CD4-positive, alpha-beta T cell treated with Interleukin-17A for 4 hours (primary cell): ENCODE data around the gene PRDM16.

Experiments used
- DNase-seq: peaks from one replicate; pipeline ENCODE4 v3.0.0-alpha.2; 2020; ENCODE audit warnings: mixed read lengths

PRDM16 gene

DNA sequence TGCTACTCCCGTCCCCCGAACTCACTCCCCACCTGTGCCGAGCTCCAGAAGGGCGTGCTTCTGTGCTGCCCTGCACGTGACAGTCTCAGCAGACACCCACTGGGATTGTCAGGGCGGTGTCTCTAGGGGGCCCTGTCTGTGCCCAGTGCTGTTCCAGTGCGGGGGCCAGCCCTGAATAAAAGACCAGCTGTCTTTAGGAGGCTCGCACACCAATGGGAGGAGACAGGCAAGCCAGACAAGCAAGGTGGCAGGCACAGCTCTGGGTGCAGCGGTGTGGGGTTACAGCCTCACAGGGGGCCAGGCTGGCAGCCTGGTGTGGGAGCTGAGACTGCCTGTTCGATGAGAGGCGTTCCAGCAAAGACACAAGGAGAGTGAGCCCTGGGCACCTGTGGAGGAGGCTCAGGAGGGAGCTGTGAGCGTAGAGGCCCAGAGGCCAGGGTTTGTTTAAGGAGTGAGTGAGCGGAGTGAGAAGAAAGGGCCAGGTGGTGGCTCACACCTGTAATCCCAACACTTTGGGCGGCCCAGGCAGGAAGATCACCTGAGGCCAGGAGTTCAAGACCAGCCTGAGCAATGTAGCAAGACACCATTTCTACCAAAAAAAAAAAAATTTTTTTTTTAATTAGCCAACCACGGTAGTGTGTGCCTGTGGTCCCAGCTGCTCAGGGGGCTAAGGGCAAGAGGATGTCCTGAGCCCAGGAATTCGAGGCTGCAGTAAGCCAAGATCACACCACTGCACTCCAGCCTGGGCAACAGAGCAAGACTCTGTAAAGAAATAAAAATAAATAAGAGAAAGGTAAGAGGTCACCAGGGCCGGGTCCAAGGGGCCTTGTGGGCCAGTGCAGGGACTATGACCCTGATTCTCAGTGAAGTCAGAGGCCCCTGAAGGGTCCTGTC, 337.2 kb downstream of the PRDM16 start:
- no peak for DNase-seq

DNA sequence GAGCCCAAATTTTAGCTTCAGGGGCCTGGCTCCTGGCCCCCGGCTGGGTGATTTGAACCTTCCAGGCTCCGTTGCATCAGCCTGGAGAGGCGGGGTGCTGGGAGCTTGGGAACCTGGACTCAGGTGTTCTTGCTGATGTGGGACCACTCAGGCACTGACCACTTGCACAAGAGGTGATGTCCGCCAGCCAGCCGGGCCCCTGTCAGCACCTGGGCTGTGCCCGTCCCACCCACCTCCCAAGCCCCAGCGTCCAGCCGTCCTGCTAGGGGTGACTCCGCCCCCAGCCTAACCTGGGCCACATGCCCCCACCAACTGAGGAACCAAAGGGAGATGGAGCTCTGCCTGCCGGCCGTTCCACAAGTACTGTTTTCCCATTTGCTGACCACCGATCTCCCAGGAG, 338.0 kb downstream of the PRDM16 start:
- DNase-seq = no peak

DNA sequence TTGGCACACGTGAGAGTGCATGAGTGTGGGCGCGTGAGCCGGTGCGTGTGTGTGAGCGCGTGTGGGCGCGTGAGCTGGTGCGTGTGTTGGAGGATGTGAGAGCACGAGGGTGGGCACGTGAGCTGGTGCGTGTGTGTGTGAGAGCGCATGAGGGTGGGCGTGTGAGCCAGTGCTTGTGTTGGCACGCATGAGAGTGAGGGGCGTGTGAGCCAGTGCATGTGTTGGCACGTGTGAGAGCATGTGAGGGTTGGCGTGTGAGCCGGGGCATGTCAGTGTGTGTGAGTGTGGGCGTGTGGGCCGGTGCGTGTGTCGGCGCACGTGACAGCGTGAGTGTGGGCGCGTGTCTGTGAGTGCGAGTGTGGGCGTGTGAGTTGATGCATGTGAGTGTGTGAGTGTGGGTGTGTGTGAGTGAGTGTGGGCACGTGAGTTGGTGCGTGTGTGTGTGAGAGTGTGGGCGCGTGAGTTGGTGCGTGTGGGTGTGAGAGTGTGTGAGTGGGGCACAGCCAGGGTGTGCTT, 339.8 kb downstream of the PRDM16 start:
- DNase-seq = no peak

DNA sequence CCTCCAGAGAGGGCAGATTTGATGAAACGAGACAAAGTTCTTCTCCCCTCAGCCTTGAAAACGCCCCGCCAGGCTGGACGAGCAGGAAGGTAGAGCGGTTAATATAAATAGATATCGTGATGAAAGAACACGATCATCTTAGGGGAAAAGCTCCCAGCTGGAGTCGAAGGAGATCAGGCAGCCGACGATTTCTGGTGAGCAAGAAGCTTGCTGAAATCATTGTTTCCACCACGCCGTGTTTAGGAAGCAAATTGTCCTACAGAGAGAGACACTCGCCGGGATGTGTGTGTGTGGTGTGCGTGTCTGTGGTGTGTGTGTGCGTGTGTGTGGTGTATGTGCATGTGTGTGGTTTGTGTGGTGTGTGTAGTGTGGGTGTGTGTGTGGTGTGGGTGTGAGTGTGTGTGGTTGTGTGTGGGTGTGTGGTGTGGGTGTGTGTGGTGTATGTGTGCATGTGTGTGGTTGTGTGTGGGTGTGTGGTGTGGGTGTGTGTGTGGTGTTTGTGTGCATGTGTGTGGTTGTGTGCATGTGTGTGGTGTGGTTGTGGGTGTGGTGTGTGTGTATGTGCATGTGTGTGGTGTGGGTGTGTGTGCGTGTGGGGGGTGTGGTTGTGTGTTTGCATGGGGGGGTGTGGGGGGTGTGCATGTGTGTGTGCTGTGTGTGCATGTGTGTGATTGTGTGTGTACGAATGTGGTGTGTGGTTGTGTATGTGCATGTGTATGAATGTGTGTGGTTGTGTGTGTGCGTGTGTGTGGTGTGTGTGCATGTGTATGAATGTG, 340.6 kb downstream of the PRDM16 start:
- DNase-seq = no peak

DNA sequence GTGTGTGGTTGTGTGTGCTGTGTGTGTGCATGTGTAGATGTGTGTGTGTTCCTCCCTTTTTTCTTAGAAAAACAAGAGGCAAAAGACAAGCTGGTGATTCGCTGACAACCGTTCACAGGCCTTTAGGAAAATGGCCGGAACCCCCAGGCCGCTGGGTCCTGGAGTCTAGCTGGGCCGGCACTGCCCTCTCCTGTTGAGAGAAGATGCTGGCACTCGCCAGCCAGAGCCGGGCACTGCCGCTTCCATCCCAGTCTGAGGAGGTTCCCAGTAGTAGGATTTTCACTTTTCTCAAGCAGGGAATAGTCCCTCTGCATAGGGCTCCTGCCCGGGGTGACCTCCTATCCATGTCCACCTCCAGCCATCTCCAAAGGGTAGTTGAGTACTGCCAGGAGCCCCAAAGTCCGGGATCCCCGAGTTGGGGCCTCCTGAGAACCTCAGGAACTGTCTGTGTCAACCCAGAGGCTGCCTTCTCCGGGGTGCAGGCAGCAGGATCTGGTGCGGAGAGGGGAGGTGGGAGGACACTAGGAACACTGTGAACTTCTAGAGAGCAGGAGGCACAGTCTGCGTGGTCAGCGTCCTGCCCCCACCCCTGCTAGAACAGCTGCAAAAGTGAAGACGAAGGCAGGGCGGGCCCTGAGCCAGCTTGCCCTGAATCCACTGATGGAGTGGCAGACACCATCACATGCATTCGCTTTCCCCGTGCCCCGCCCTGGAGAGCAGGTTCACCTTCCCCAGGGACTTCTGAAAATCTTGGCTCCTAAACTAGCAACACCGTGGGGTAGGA, 341.3 kb downstream of the PRDM16 start:
- no peak for DNase-seq

DNA sequence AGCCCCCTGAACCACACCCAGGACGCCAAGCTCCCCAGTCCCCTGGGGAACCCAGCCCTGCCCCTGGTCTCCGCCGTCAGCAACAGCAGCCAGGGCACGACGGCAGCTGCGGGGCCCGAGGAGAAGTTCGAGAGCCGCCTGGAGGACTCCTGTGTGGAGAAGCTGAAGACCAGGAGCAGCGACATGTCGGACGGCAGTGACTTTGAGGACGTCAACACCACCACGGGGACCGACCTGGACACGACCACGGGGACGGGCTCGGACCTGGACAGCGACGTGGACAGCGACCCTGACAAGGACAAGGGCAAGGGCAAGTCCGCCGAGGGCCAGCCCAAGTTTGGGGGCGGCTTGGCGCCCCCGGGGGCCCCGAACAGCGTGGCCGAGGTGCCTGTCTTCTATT, 342.8 kb downstream of the PRDM16 start:
- DNase-seq = no peak

DNA sequence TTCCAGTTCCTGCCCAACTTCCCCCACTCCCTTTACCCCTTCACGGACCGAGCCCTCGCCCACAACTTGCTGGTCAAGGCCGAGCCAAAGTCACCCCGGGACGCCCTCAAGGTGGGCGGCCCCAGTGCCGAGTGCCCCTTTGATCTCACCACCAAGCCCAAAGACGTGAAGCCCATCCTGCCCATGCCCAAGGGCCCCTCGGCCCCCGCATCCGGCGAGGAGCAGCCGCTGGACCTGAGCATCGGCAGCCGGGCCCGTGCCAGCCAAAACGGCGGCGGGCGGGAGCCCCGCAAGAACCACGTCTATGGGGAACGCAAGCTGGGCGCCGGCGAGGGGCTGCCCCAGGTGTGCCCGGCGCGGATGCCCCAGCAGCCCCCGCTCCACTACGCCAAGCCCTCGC, 343.4 kb downstream of the PRDM16 start:
- no peak for DNase-seq

DNA sequence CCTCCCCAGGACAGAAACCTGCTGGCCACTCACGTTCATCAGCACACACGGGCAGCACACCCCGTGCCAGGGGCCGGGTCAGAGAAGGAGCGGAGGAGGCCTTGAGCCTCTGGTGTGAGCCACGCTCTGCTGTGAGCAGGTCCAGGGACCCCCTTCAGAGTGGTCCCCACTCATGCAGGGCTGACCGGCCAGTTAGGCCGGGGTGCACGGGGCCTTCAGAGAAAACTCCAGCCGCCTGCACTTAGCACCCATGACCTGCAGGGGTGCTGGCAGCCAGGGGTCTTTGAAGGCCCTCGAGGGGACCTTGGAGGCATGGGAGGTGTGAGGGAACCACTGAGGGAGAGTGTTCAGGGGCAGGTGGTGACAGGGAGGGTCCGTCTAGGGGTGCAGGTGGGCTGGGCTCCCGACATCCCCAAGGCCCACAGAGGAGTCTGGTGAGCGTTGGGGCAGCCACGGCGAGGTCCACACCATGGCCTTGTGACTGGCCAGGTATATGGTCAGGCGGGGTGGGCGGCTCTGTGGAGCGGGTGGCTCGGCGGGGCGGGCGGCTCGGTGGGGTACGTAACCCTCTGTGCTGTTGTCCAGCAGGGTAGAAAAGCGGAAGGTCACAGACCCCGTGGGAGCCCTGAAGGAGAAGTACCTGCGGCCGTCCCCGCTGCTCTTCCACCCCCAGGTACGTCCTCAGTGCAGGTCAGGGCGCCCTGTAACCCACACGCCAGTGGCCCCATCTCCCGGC, 345.1 kb downstream of the PRDM16 start:
- no peak for DNase-seq

DNA sequence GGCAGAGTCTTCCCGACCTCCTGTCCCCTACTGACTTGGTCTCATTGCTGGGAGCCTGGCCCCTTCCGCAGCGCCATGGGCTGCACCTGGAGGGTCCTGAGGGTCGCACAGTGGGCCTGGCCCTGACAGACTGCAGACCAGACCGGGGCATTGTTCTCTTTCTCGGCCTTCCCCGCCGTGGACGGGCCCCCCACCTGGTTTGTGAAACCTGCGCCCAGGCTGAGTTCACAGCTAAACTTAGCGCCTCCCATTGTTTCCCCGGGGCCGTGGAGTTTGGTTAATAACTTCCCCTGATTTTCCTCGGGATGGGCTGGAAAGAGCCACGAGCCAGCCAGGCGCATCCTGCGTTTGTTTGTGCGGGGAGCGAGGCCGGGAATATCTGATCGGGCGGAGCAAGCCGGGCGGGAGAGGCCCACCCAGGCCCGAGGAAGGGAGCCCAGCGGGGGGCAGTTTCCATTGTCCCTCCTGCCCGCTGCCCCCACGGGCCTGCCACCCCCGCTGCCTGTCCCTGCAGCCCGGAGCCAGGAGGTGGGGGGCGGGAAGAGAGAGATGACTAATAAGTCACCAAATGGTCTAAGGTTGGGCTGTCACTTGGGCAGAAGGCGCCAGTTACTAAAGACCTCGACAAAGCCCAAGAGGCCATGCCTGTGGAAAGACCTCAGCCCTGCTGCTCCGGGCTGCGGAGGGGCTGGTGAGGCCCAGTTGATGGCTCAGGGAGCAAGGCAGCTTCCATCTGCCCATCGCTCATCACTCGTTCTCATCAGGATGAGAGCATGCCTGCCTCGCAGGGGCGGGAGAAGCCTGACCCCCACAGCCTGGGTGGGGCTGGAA, 346.5 kb downstream of the PRDM16 start:
- no peak for DNase-seq

DNA sequence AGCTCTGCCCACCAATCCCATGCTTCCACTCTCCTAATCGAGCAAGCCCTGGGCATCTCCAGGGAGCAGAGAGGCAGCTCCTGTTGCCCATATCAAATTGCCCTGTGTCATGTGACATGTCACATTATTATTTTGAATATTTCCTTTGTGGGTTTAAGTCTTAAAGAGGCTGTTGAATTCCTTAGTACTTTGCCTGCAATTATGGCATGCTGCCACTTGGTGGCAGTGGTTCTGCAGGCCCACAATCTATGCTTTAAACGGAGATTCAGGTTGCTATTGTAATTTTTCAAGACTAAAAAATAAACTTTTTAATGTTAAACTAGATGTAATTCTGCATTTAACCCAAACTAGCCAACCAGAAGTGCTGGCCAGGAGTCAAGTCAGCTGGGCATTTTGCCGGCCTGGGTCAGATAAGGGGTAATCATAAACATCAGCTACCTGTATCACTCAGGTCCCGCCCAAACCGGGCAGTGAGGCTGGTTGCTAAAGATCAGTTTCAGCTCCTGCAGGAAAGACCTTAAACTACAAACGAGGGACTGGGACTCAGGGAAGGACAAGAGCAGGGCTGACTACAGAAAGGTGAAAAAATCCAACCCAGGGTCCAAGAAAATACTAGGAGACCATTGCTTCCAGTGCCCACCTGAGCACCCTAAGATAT, 348.2 kb downstream of the PRDM16 start:
- DNase-seq = no peak

DNA sequence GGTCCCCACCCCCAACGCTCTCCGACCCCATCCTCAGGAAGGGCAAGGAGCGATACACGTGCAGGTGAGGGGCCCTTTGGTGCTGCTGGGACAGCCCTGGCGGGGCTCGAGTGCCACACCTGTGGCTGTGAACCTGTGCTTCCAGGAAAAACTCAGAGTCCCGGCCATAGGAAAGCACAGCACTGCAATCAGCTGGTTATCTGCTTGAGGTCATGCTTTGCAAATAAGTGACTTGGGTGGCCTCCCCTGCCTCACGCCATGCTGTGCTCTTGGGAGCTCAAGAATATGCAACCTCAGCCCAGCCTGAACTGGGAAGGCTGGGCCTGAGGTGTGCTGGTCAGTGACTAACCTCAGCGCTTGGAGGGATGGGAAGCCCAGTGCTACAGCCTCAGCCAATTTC, 348.9 kb downstream of the PRDM16 start:
- DNase-seq = no peak

DNA sequence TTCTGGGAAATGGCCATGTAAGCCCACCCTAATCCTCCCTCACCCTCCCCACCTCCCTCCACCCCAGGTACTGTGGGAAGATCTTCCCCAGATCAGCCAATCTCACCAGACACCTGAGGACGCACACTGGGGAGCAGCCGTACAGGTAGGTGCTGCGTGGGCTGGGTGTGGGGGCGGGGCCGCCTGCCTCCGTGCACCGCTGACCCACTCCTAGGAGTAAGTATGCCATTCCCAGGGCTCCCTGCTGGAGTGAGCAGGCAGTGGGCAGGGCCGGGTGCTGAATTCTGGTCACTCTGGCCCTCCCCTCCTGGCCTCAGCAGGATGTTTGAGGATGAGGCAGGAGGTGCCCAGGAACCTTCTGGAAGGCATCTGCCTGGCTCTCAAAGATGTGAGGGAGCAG, 349.6 kb downstream of the PRDM16 start:
- no peak for DNase-seq

DNA sequence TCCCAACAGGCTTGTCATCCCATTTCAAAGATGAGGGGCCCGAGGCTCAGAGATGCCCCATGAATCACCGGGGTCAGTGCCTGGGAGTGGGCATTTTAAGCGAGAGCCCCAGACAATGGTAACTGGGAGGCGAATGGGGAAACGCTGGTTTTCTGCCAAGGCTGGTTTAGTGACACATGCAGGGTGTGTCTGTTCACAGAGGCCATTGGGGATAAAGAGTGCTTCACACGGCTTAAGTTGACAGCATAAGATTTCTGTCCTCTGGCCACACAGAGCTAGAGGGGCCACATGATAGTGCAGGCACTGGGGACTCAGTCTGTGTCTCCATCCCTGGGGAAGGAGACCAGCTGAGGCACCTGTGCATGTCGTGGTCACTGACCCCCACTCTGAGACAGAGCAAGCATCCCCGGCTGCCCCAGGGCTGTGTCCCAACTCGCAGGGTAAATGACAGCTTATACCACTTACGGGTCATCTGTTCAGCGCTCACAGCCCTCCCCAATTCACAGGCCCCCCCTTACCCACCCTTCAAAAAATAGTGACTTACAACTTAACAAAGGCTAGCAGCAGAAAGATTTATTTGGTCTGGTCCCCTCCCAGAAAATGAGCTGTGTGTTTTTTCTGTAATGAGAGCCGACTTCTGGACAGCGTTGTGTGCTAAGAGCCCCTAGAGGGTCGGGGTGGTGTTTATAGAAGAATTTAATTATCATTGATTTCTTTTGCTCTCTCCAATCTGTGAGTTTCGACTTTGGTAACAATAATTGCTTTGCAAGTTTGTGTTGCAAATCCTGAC, 350.6 kb downstream of the PRDM16 start:
- DNase-seq = no peak

DNA sequence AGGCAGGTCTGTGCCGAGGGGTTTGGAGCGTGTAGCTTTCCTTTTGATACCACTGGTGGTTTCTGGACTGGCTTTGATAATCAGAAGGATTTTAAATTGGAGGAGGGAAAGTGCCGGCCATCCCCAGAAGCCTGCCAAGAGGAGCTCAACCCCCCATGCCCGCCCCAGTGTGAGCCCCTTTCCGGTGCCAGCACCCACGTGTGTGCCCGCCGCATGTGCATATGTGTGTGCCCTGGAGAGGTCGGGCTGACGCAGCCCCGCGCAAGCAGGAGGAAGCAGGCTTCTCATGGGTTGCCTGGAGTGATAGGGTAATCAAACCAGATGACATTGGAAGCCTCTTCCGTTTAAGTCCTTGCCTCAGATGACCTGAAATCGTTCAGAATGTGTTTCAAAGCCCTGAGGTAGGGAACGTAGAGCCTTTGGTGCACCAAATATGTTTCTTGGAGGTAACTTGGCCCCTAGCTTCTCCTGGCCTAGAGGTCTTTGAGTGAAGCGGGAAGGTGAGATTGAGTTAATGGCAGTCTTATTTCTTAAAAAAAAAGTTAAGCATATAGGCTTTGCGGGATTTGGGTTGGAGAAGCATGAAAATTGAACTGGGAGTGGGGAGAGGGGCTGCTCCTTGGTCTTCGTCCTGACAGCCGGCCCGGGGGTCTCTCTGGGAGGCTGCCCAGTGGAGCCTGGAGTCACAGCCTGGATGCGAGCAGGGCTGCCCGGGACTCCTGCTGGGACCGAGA, 351.4 kb downstream of the PRDM16 start:
- DNase-seq = no peak

DNA sequence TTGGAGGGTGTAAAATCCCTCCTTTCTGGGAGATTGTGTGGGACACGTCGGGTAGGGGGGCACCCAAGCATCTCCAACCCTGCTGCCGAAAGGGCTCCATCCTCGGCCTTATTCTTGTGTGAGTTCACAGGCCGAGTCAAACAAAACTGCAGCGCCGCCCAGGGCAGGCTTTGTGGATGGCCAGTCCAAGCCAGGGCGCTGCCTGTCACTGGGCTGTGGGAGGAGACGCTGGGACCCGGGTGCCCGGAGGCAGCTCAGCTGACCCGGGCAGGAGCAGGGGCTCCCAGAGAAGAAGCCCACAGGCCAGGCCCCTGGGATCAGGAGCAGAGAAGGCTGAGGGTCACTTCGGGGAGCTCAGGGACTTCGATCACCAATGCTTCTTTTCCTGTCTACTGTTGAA, 353.6 kb downstream of the PRDM16 start:
- no peak for DNase-seq

DNA sequence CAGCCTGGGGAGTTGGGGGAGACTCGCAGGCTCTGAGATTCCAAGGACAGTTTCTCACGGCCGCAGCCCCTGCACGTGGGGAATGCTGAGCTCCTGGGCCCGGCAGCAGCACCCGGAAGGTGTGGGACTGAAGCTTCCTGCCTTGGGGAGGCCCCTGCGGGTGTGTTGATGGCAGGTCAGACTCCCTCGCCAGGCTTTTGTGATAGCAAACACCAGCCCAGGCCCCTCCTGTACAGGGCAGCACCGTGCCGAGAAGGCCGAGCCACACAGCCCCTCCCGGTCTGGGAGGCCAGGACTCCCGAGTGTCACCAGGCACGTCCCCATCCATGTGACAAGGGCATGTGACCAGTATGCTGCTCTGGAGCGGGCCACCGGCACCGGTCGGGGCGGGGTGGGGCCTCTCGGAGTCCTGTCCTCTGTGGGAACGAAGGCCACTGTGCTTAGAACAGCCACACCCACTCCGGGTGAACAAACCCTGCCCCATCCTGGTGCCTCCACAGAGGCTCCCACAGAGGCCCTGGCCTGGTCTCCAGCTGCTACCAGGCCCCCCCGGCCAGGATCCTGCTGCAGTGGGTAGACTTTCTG, 354.3 kb downstream of the PRDM16 start:
- no peak for DNase-seq

DNA sequence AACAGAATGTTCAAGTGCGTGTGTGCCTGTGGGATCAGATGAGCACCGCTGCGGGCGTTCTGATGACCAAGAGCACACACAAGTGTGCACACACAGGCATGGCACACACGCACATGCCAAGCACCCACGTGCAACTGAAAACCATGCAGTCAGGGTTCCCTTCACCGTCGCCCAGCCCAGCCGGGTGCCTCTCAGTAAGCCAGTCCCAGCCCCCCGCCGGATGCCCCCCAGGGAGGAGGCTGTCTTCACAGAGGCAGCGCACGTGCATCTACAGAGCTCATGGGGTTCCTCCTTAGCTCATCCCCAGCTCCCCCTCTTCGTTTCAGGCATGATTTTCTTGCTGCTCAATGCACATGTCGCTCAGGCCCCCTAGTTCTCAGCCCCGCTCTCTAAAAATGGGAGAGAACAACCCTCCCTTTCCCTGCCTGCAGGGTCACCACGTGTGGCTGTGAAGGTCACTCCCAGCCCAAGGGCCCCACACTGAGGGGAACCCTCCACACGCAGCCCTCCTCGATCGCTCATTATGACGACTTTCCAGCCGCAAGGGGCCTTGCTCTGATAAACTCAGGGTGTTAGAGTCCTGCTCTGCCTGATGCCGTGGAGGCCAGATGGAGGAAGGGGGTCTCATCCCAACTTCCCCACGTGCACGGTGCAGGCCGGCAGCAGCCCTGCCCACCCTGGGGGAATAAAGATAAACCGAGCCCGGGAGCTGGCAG, 355.1 kb downstream of the PRDM16 start:
- DNase-seq = no peak

DNA sequence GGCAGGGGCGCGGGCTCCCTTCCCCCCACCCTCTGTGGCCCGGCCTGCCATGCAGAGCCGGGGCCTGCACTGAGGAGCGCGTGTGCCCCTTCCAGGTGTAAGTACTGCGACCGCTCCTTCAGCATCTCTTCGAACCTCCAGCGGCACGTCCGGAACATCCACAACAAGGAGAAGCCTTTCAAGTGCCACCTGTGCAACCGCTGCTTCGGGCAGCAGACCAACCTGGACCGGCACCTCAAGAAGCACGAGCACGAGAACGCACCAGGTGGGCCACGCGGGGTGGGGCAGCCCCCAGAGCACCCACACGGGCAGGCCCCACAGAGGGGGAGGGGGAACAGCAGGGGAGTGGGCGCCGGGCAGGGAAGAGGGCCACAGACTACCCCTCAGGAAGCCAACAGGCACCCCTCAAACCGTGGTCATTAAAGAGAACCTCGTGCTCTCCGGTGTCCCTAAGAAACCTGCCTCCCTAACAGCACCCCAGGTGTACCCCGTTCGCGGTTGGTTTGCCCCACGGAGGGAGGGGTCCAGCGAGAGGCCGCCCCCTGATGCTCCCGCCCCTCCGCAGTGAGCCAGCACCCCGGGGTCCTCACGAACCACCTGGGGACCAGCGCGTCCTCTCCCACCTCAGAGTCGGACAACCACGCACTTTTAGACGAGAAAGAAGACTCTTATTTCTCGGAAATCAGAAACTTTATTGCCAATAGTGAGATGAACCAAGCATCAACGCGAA, 356.6 kb downstream of the PRDM16 start:
- no peak for DNase-seq
